G401.6 (cell line): ENCODE measurements around the gene FRRS1L.

ENCODE experiments used
- FAIRE-seq: peaks from 2 replicates; lab custom pipeline; 2012; peaks lifted over from hg19 to GRCh38; lab: Jason Lieb, UNC

FRRS1L gene

GRCh38 chr9:109101202-109101595, 65.8 kb downstream of the FRRS1L start:
- no peak for FAIRE-seq

GRCh38 chr9:109100543-109101201, 66.4 kb downstream of the FRRS1L start:
- FAIRE-seq, result no peak

GRCh38 chr9:109098960-109099308, 68.1 kb downstream of the FRRS1L start:
- no peak for FAIRE-seq

GRCh38 chr9:109098171-109098959, 68.7 kb downstream of the FRRS1L start:
- no peak for FAIRE-seq

- no peak for FAIRE-seq
These were observed 69.9 kb downstream of the FRRS1L start for GRCh38 chr9:109097146-109097545.

- no peak for FAIRE-seq
These were observed 71.7 kb downstream of the FRRS1L start for GRCh38 chr9:109095321-109095720.

GRCh38 chr9:109094268-109094667, 72.8 kb downstream of the FRRS1L start:
- no peak for FAIRE-seq

- no peak for FAIRE-seq
These were observed 74.5 kb downstream of the FRRS1L start for GRCh38 chr9:109092587-109092986.

- no peak for FAIRE-seq
These were observed 74.9 kb downstream of the FRRS1L start for GRCh38 chr9:109092051-109092580.

GRCh38 chr9:109088221-109088620, 78.8 kb downstream of the FRRS1L start:
- FAIRE-seq, result no peak

GRCh38 chr9:109087795-109088194, 79.3 kb downstream of the FRRS1L start:
- no peak for FAIRE-seq

GRCh38 chr9:109086221-109086620, 80.8 kb downstream of the FRRS1L start:
- FAIRE-seq, result no peak

GRCh38 chr9:109085510-109085909, 81.5 kb downstream of the FRRS1L start:
- FAIRE-seq, result no peak

GRCh38 chr9:109083813-109084405, 83.1 kb downstream of the FRRS1L start:
- no peak for FAIRE-seq

- no peak for FAIRE-seq
These were observed 83.9 kb downstream of the FRRS1L start for GRCh38 chr9:109083141-109083540.

- no peak for FAIRE-seq
These were observed 84.9 kb downstream of the FRRS1L start for GRCh38 chr9:109082091-109082620.
